HG03039 (cell line): ENCODE data around the gene ALDOA.
"Not testable (repeated sequence)": the region's sequence is repeated elsewhere in the genome, so short reads cannot be mapped to it uniquely, and the experiment has no call there.

ENCODE experiments used
- ATAC-seq: cut with Tn5 transposase; IDR thresholded peaks from one replicate; pipeline ENCODE4 v1.9.1; 2021; ENCODE audit warnings: mild to moderate bottlenecking, moderate library complexity; ENCODE audit not compliant: unreplicated experiment

The ALDOA gene

GRCh38 chr16:30114411-30114810, 48.9 kb downstream of the ALDOA start:
- no peak for ATAC-seq

GRCh38 chr16:30114833-30115232, 49.3 kb downstream of the ALDOA start:
- not testable (repeated sequence) for ATAC-seq

GRCh38 chr16:30115238-30115637, 49.7 kb downstream of the ALDOA start:
- ATAC-seq = no peak

GRCh38 chr16:30116291-30117207, 51.0 kb downstream of the ALDOA start:
- ATAC-seq = no peak

- ATAC-seq = no peak
Measured at GRCh38 chr16:30117768-30118167, 52.2 kb downstream of the ALDOA start.

GRCh38 chr16:30119428-30119827, 53.9 kb downstream of the ALDOA start:
- ATAC-seq = no peak
